IMR-90 (cell line): ENCODE data around the gene MCAM. TPM values are rescaled to one million over a fixed set of nuclear protein-coding genes. Genes with fewer than 3 reads are reported as not detected.

Source experiments
- ATAC-seq: fragments of 200-7000 bp; cut with Tn5 transposase; 2 replicates; pipeline ENCODE4 v1.9.1; 2020; ENCODE audit warnings: low read depth, mild to moderate bottlenecking, moderate library complexity
- BruUV-seq: library from RNA; stranded (reverse); fragments of 400-500 nt; replicated peaks from 2 replicates; lab custom pipeline; 2021; lab: Mats Ljungman, UMichigan
- CTCF ChIA-PET: fragments of 300-600 bp; formaldehyde crosslinking; extraction: SDS; loops from one replicate; lab custom pipeline; 2021; ENCODE audit warnings: antibody characterized with exemption; lab: Yijun Ruan, JAX
- POLR2A ChIA-PET: fragments of 300-600 bp; sonication (Branson Sonifier 250); formaldehyde crosslinking; loops from one replicate; lab custom pipeline; 2022; ENCODE audit warnings: antibody characterized with exemption; ENCODE audit not compliant: unreplicated experiment; lab: Charles Lee
- DNase-seq: peaks from one replicate; pipeline ENCODE4 v3.0.0; 2013
- H2AFZ ChIP-seq: replicated peaks from 2 replicates; pipeline ENCODE3; 2013; ENCODE audit warnings: low read length, mild to moderate bottlenecking; ENCODE audit not compliant: poor library complexity
- H2AK5ac ChIP-seq: 2 replicates; pipeline ENCODE4 v1.6.1; 2013; ENCODE audit warnings: low read depth, low read length, inconsistent platforms
- H2AK9ac ChIP-seq: replicated peaks from 2 replicates; pipeline ENCODE3; 2013; ENCODE audit warnings: mild to moderate bottlenecking, low read depth, low read length, moderate library complexity; ENCODE audit not compliant: poor library complexity
- H2BK120ac ChIP-seq: 2 replicates; pipeline ENCODE4 v1.6.1; 2013; ENCODE audit warnings: low read depth, low read length, inconsistent platforms
- H2BK15ac ChIP-seq: 3 replicates; pipeline ENCODE4 v1.6.1; 2013; ENCODE audit warnings: low read depth, low read length, inconsistent platforms
- H2BK20ac ChIP-seq: 2 replicates; pipeline ENCODE4 v1.6.1; 2013; ENCODE audit warnings: low read depth, mild to moderate bottlenecking, inconsistent platforms, low read length, moderate library complexity
- H2BK5ac ChIP-seq: 2 replicates; pipeline ENCODE4 v1.6.1; 2013; ENCODE audit warnings: mild to moderate bottlenecking, low read depth, low read length, inconsistent platforms; ENCODE audit not compliant: poor library complexity, severe bottlenecking
- H3K14ac ChIP-seq: replicated peaks from 2 replicates; pipeline ENCODE4 v1.6.1; 2013; ENCODE audit warnings: low read depth, low read length, inconsistent platforms
- H3K18ac ChIP-seq: 2 replicates; pipeline ENCODE4 v1.6.1; 2013; ENCODE audit warnings: low read depth, low read length, control low read depth
- H3K23ac ChIP-seq: 2 replicates; pipeline ENCODE4 v1.6.1; 2013; ENCODE audit warnings: low read depth, low read length, inconsistent platforms
- H3K27ac ChIP-seq: 2 replicates; pipeline ENCODE4 v1.5.1; 2013; ENCODE audit warnings: mild to moderate bottlenecking, control low read depth, low read length; ENCODE audit not compliant: insufficient read depth
- H3K27me3 ChIP-seq: 2 replicates; pipeline ENCODE4 v1.6.1; 2013; ENCODE audit warnings: low read length; ENCODE audit not compliant: control insufficient read depth, insufficient read depth
- H3K36me3 ChIP-seq: 2 replicates; pipeline ENCODE4 v1.6.1; 2013; ENCODE audit warnings: low read length, mixed read lengths; ENCODE audit not compliant: control insufficient read depth, insufficient read depth
- H3K4ac ChIP-seq: 2 replicates; pipeline ENCODE4 v1.6.1; 2013; ENCODE audit warnings: low read depth, low read length, inconsistent platforms
- H3K4me1 ChIP-seq: 2 replicates; pipeline ENCODE4 v1.6.1; 2013; ENCODE audit warnings: low read length, mixed read lengths; ENCODE audit not compliant: control insufficient read depth, insufficient read depth
- H3K4me2 ChIP-seq: 2 replicates; pipeline ENCODE4 v1.6.1; 2013; ENCODE audit warnings: low read depth, mild to moderate bottlenecking, control low read depth, low read length, moderate library complexity
- H3K4me3 ChIP-seq: 2 replicates; pipeline ENCODE4 v1.5.1; 2013; ENCODE audit warnings: low read depth, mild to moderate bottlenecking, control low read depth, low read length, moderate library complexity; ENCODE audit not compliant: insufficient read depth
- H3K56ac ChIP-seq: 2 replicates; pipeline ENCODE4 v1.6.1; 2013; ENCODE audit warnings: low read length, inconsistent platforms; ENCODE audit not compliant: insufficient read depth; ENCODE audit errors: extremely low read depth
- H3K79me1 ChIP-seq, 2 experiments: 2 replicates each; pipeline ENCODE4 v1.6.1; 2013; ENCODE audit warnings: low read length in 2 of 2, inconsistent platforms in 1 of 2, low read depth in 1 of 2
- H3K9ac ChIP-seq: 2 replicates; pipeline ENCODE4 v1.6.1; 2013; ENCODE audit warnings: low read depth, low read length, control low read depth
- H3K9me1 ChIP-seq: 2 replicates; pipeline ENCODE4 v1.6.1; 2013; ENCODE audit warnings: low read length, inconsistent platforms; ENCODE audit not compliant: insufficient read depth
- H3K9me3 ChIP-seq: 2 replicates; pipeline ENCODE4 v1.6.1; 2013; ENCODE audit warnings: low read length; ENCODE audit not compliant: control insufficient read depth, insufficient read depth
- H4K20me1 ChIP-seq: 2 replicates; pipeline ENCODE4 v1.6.1; 2013; ENCODE audit warnings: low read length, inconsistent platforms; ENCODE audit not compliant: insufficient read depth
- H4K5ac ChIP-seq: 2 replicates; pipeline ENCODE4 v1.6.1; 2013; ENCODE audit warnings: mild to moderate bottlenecking, low read depth, low read length, control low read depth
- H4K8ac ChIP-seq, 2 experiments: 2 replicates each; pipeline ENCODE4 v1.6.1; 2013; ENCODE audit warnings: low read depth in 2 of 2, low read length in 2 of 2, control low read depth in 1 of 2, inconsistent platforms in 1 of 2
- H4K91ac ChIP-seq: 2 replicates; pipeline ENCODE4 v1.6.1; 2013; ENCODE audit warnings: low read depth, low read length, inconsistent platforms; ENCODE audit not compliant: insufficient read depth
- CHD1 ChIP-seq: IDR thresholded peaks from 2 replicates; pipeline ENCODE4 v1.6.1; 2012; ENCODE audit warnings: low read depth, low read length, improper control_type of control experiment
- MAZ ChIP-seq: IDR thresholded peaks from 2 replicates; pipeline ENCODE4 v1.6.1; 2012; ENCODE audit warnings: low read depth, mild to moderate bottlenecking, low read length, improper control_type of control experiment, moderate library complexity, borderline replicate concordance
- MXI1 ChIP-seq: IDR thresholded peaks from 2 replicates; pipeline ENCODE4 v1.6.1; 2012; ENCODE audit warnings: low read depth, mild to moderate bottlenecking, low read length, moderate library complexity, borderline replicate concordance
- POLR2A ChIP-seq: IDR thresholded peaks from 2 replicates; pipeline ENCODE4 v1.6.1; 2012; ENCODE audit warnings: mild to moderate bottlenecking, low read depth, low read length
- RAD21 ChIP-seq: IDR thresholded peaks from 2 replicates; pipeline ENCODE4 v1.6.1; 2012; ENCODE audit warnings: low read length, improper control_type of control experiment
- RCOR1 ChIP-seq: IDR thresholded peaks from 2 replicates; pipeline ENCODE4 v1.6.1; 2012; ENCODE audit warnings: mild to moderate bottlenecking, low read length, improper control_type of control experiment; ENCODE audit not compliant: insufficient replicate concordance
- RFX5 ChIP-seq: IDR thresholded peaks from 2 replicates; pipeline ENCODE4 v1.8.0; 2012; ENCODE audit warnings: low read depth, mild to moderate bottlenecking, low read length, moderate library complexity
- WGBS, 2 experiments: methylation state at CpG; one replicate each; pipeline versions ENCODE4 v1.1.5 to v1.1.7; 2013; ENCODE audit warnings: missing lambda C conversion rate in 2 of 2; ENCODE audit not compliant: insufficient read length in 1 of 2; ENCODE audit errors: extremely low coverage in 2 of 2; 5-methylcytosine and 5-hydroxymethylcytosine counted together
- dilution Hi-C: fragments of 300-500 bp; cut with HindIII; formaldehyde crosslinking; loops from one replicate; pipeline ENCODE4 v1.14.3; 2018; ENCODE audit warnings: low sequenced_read_pairs; ENCODE audit not compliant: unreplicated experiment
- in situ Hi-C: fragments of 300-500 bp; cut with MboI; formaldehyde crosslinking; loops from 3 replicates; pipeline ENCODE4 v1.14.3; 2019; ENCODE audit warnings: low sequenced_read_pairs, inconsistent platforms, mixed read lengths
- intact Hi-C: fragments of 100-400 bp; cut with micrococcal nuclease; formaldehyde crosslinking; loops from 2 replicates; pipeline ENCODE4 v1.10.0; 2022
- polyA plus RNA-seq, 3 experiments: library from polyadenylated mRNA; depleted of rRNA; stranded (reverse); fragments of >200 nt; gene quantifications; 2 replicates each; pipeline ENCODE4 v1.2.3, GENCODE V29; 2012; ENCODE audit warnings: low replicate concordance in 1 of 3
- total RNA-seq: library from RNA; depleted of rRNA; stranded (reverse); fragments of >200 nt; gene quantifications from 2 replicates; pipeline ENCODE4 v1.2.3, GENCODE V29; 2012
- TF ChIP-seq, protein P1 (sequence below): conservative IDR thresholded peaks from 2 replicates; pipeline ENCODE4 v1.5.1; 2012; ENCODE audit warnings: mild to moderate bottlenecking, low read depth, low read length, improper control_type of control experiment
- TF ChIP-seq, protein P2 (sequence below): fragments of 150-350 bp; IDR thresholded peaks from 2 replicates; pipeline ENCODE4 v1.6.1; 2017; ENCODE audit warnings: mild to moderate bottlenecking, antibody characterized with exemption, low read length, low read depth

Gene MCAM
- total and polyA plus RNA-seq, 2 of the 4 experiments (the other 2 are of a cell fraction): 95.1 to 131 TPM

- POLR2A ChIA-PET: no interaction called here
- Histone ChIP-seq H2BK120ac (no peak overlapping the region), H3K9me3 (no peaks in the 10 kb centered on the region), H2BK5ac (no peak overlapping the region), H4K20me1 (no peaks in the 10 kb centered on the region), H3K27me3 (peaks cover 32% of the 10 kb centered on the region), H2AFZ (no peak overlapping the region), H3K4me2 (no peak overlapping the region), H4K8ac (no peak overlapping the region), H3K14ac (no peak overlapping the region), H3K9me1 (no peaks in the 10 kb centered on the region), H3K4ac (no peak overlapping the region), H2BK15ac (no peak overlapping the region), H4K91ac (no peak overlapping the region), H3K4me3 (no peak overlapping the region), H3K4me1 (no peaks in the 10 kb centered on the region), H3K56ac (no peak overlapping the region), H2AK5ac (no peak overlapping the region), H3K27ac (no peak overlapping the region), H3K18ac (no peak overlapping the region), H2BK20ac (no peak overlapping the region), H3K9ac (no peak overlapping the region), H3K79me1 (no peaks in the 10 kb centered on the region), H3K23ac (no peak overlapping the region), H3K36me3 (no peaks in the 10 kb centered on the region), H2AK9ac (no peak overlapping the region), H4K5ac (no peak overlapping the region)
- no peak for DNase-seq
- no peak for ATAC-seq
- dilution Hi-C loops: no loop called here
- TF ChIP-seq, protein P1, sequence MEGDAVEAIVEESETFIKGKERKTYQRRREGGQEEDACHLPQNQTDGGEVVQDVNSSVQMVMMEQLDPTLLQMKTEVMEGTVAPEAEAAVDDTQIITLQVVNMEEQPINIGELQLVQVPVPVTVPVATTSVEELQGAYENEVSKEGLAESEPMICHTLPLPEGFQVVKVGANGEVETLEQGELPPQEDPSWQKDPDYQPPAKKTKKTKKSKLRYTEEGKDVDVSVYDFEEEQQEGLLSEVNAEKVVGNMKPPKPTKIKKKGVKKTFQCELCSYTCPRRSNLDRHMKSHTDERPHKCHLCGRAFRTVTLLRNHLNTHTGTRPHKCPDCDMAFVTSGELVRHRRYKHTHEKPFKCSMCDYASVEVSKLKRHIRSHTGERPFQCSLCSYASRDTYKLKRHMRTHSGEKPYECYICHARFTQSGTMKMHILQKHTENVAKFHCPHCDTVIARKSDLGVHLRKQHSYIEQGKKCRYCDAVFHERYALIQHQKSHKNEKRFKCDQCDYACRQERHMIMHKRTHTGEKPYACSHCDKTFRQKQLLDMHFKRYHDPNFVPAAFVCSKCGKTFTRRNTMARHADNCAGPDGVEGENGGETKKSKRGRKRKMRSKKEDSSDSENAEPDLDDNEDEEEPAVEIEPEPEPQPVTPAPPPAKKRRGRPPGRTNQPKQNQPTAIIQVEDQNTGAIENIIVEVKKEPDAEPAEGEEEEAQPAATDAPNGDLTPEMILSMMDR: no peak
- TF ChIP-seq RFX5 (no peak), POLR2A (no peak), CHD1 (no peak), RCOR1 (no peak), MXI1 (no peak), RAD21 (no peak), MAZ (no peak)
- TF ChIP-seq, protein P2, sequence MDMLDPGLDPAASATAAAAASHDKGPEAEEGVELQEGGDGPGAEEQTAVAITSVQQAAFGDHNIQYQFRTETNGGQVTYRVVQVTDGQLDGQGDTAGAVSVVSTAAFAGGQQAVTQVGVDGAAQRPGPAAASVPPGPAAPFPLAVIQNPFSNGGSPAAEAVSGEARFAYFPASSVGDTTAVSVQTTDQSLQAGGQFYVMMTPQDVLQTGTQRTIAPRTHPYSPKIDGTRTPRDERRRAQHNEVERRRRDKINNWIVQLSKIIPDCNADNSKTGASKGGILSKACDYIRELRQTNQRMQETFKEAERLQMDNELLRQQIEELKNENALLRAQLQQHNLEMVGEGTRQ: no peak
- no CpG with 5 or more reads among the region's 2 CpGs for WGBS, 2 experiments
- intact Hi-C loops: no loop called here
- BruUV-seq: no TSS peak
- CTCF ChIA-PET: interaction anchor here (0.8 kb wide), 1 partner anchor 23 kb away, joined by 3 read pairs; no protein-coding TSS in a partner anchor
- in situ Hi-C loops: loop anchor here (25.0 kb wide), 1 partner anchor 761 kb away; no protein-coding TSS in a partner anchor
Observed at GRCh38 chr11:119351232-119351631, 34.3 kb upstream of the MCAM start.
